Mucosa of stomach (tissue), 1 donor: ENCODE results near the gene PARD6G.
"Not testable (repeated sequence)": the region's sequence is repeated elsewhere in the genome, so short reads cannot be mapped to it uniquely, and the experiment has no call there.

ENCODE experiments used
- H3K27me3 ChIP-seq: one replicate; pipeline ENCODE4 v1.7.0; 2013; ENCODE audit warnings: mild to moderate bottlenecking, low read length; ENCODE audit not compliant: control insufficient read depth, insufficient read depth
- H3K36me3 ChIP-seq: one replicate; pipeline ENCODE4 v1.7.0; 2013; ENCODE audit warnings: low read length; ENCODE audit not compliant: control insufficient read depth, insufficient read depth
- H3K4me1 ChIP-seq: one replicate; pipeline ENCODE4 v1.7.0; 2013; ENCODE audit warnings: mild to moderate bottlenecking, low read length; ENCODE audit not compliant: control insufficient read depth, insufficient read depth
- H3K4me3 ChIP-seq: one replicate; pipeline ENCODE4 v1.7.0; 2013; ENCODE audit warnings: low read length
- H3K9ac ChIP-seq: one replicate; pipeline ENCODE4 v1.7.0; 2013; ENCODE audit warnings: mild to moderate bottlenecking, low read length, moderate library complexity
- H3K9me3 ChIP-seq: one replicate; pipeline ENCODE4 v1.7.0; 2013; ENCODE audit warnings: mild to moderate bottlenecking, low read length, moderate library complexity; ENCODE audit not compliant: control insufficient read depth
- donor health status: Pancreatic carcinoma.

The PARD6G gene

GRCh38 chr18:80247393-80247841, at the start of gene PARD6G:
PARD6G (minus strand) TSS chr18:80247514; CDS start chr18:80247348, 166 bp downstream.
- Histone ChIP-seq H3K36me3 (no peaks in the 10 kb centered on the region), H3K27me3 (peaks cover 10% of the 10 kb centered on the region), H3K4me1 (no peaks in the 10 kb centered on the region), H3K4me3 (peak within 1 kb of the TSS; percentile 14), H3K9ac (peak within 1 kb of the TSS; percentile 62), H3K9me3 (no peaks in the 10 kb centered on the region)

- H3K4me3 ChIP-seq, H3K9ac ChIP-seq, H3K9me3 ChIP-seq, H3K36me3 ChIP-seq, H3K27me3 ChIP-seq, H3K4me1 ChIP-seq: not testable (repeated sequence)
These were observed 15.1 kb upstream of the PARD6G start for GRCh38 chr18:80262241-80263033.

GRCh38 chr18:80259610-80260009, 12.3 kb upstream of the PARD6G start:
- no peak overlapping the region for H3K4me3 ChIP-seq
- no peaks in the 10 kb centered on the region for H3K9me3 ChIP-seq
- no peak overlapping the region for H3K9ac ChIP-seq
- H3K27me3 ChIP-seq, result no peaks in the 10 kb centered on the region
- no peaks in the 10 kb centered on the region for H3K4me1 ChIP-seq
- H3K36me3 ChIP-seq, result no peaks in the 10 kb centered on the region

- no peaks in the 10 kb centered on the region for H3K36me3 ChIP-seq
- H3K9me3 ChIP-seq, result no peaks in the 10 kb centered on the region
- H3K9ac ChIP-seq, result no peak overlapping the region
- no peaks in the 10 kb centered on the region for H3K27me3 ChIP-seq
- H3K4me3 ChIP-seq, result no peak overlapping the region
- no peaks in the 10 kb centered on the region for H3K4me1 ChIP-seq
These were observed 11.3 kb upstream of the PARD6G start for GRCh38 chr18:80258640-80259039.

- H3K4me1 ChIP-seq, H3K9ac ChIP-seq, H3K4me3 ChIP-seq: not testable (repeated sequence)
These were observed 10.5 kb upstream of the PARD6G start for GRCh38 chr18:80257579-80258543.

GRCh38 chr18:80254971-80255500, 7.7 kb upstream of the PARD6G start:
- no peaks in the 10 kb centered on the region for H3K27me3 ChIP-seq
- H3K9ac ChIP-seq, result no peak overlapping the region
- no peaks in the 10 kb centered on the region for H3K36me3 ChIP-seq
- H3K9me3 ChIP-seq, result no peaks in the 10 kb centered on the region
- H3K4me3 ChIP-seq, result no peak overlapping the region
- no peaks in the 10 kb centered on the region for H3K4me1 ChIP-seq

More at GRCh38 chr18:80257579-80258543, 10.5 kb upstream of the PARD6G start:
- H3K9me3 ChIP-seq, H3K27me3 ChIP-seq, H3K36me3 ChIP-seq: not testable (repeated sequence)

GRCh38 chr18:80253871-80254492, 6.7 kb upstream of the PARD6G start:
- H3K27me3 ChIP-seq, result no peaks in the 10 kb centered on the region
- H3K36me3 ChIP-seq, result no peaks in the 10 kb centered on the region
- H3K4me3 ChIP-seq, result no peak overlapping the region
- H3K9ac ChIP-seq, result no peak overlapping the region
- H3K4me1 ChIP-seq, result no peaks in the 10 kb centered on the region
- no peaks in the 10 kb centered on the region for H3K9me3 ChIP-seq

GRCh38 chr18:80253236-80253635, 5.9 kb upstream of the PARD6G start:
- Histone ChIP-seq H3K4me3 (no peak overlapping the region), H3K9ac (no peak overlapping the region), H3K4me1 (no peaks in the 10 kb centered on the region), H3K27me3 (no peaks in the 10 kb centered on the region), H3K9me3 (no peaks in the 10 kb centered on the region), H3K36me3 (no peaks in the 10 kb centered on the region)

GRCh38 chr18:80252136-80252535, 4.8 kb upstream of the PARD6G start:
- Histone ChIP-seq H3K4me1 (no peaks in the 10 kb centered on the region), H3K9me3 (no peaks in the 10 kb centered on the region), H3K36me3 (no peaks in the 10 kb centered on the region), H3K9ac (no peak overlapping the region), H3K4me3 (no peak overlapping the region), H3K27me3 (no peaks in the 10 kb centered on the region)

- no peaks in the 10 kb centered on the region for H3K4me1 ChIP-seq
- H3K9ac ChIP-seq, result no peak overlapping the region
- H3K36me3 ChIP-seq, result no peaks in the 10 kb centered on the region
- H3K27me3 ChIP-seq, result no peaks in the 10 kb centered on the region
- no peaks in the 10 kb centered on the region for H3K9me3 ChIP-seq
- H3K4me3 ChIP-seq, result no peak overlapping the region
These were observed 4.4 kb upstream of the PARD6G start for GRCh38 chr18:80251700-80252099.

GRCh38 chr18:80250740-80251364, 3.5 kb upstream of the PARD6G start:
- no peak overlapping the region for H3K4me3 ChIP-seq
- H3K9ac ChIP-seq, result no peak overlapping the region
- H3K36me3 ChIP-seq, result no peaks in the 10 kb centered on the region
- no peaks in the 10 kb centered on the region for H3K9me3 ChIP-seq
- no peaks in the 10 kb centered on the region for H3K4me1 ChIP-seq
- H3K27me3 ChIP-seq, result peaks cover 4% of the 10 kb centered on the region
